HCT116 (cell line): ENCODE data around the gene CAPN10. TPM values are rescaled to one million over a fixed set of nuclear protein-coding genes. Genes with fewer than 3 reads are reported as not detected.

Experiments used
- ATAC-seq: fragments of 200-7000 bp; cut with Tn5 transposase; 2 replicates; pipeline ENCODE4 v1.9.1; 2020; ENCODE audit warnings: mild to moderate bottlenecking, moderate library complexity
- BruUV-seq: library from RNA; stranded (reverse); fragments of 400-500 nt; replicated peaks from 2 replicates; lab custom pipeline; 2021; lab: Mats Ljungman, UMichigan
- CTCF ChIA-PET: fragments of 300-600 bp; sonication (Branson Sonifier 250); formaldehyde crosslinking; loops from one replicate; lab custom pipeline; 2021; ENCODE audit warnings: antibody characterized with exemption; lab: Charles Lee
- POLR2A ChIA-PET: fragments of 300-600, 350-600 bp; sonication (Branson Sonifier 250); formaldehyde crosslinking; loops from one replicate; lab custom pipeline; 2021; ENCODE audit warnings: antibody characterized with exemption; lab: Charles Lee
- RAD21 ChIA-PET, 2 experiments: fragments of 300-600 bp; sonication (Branson Sonifier 250); formaldehyde crosslinking; loops; one replicate each; lab custom pipeline; 2023; ENCODE audit warnings: low total read pairs in 2 of 2; ENCODE audit not compliant: uncharacterized antibody in 2 of 2, unreplicated experiment in 2 of 2, low non-redundant PET in 1 of 2; lab: Charles Lee
- DNase-seq: peaks from one replicate; pipeline ENCODE4 v3.0.0-alpha.2; 2010; ENCODE audit warnings: low read depth, low spot score
- H2AFZ ChIP-seq: fragments of 200-600 bp; shearing (Covaris generic), sonication (generic); 2 replicates; pipeline ENCODE4 v1.6.1; 2017; ENCODE audit warnings: low read depth, mixed run types, mixed read lengths, antibody characterized with exemption, low read length; ENCODE audit not compliant: poor library complexity, severe bottlenecking
- H3K27ac ChIP-seq: 2 replicates; pipeline ENCODE4 v1.5.1; 2012; ENCODE audit warnings: low read depth, low read length
- H3K27me3 ChIP-seq: fragments of 200-600 bp; sonication (generic); 2 replicates; pipeline ENCODE4 v1.6.1; 2016; ENCODE audit warnings: mixed run types, low read length, mixed read lengths; ENCODE audit not compliant: insufficient read depth
- H3K36me3 ChIP-seq, 2 experiments: fragments of 200-500 bp in 1 of 2; fragments of 200-600 bp in 1 of 2; sonication (Bioruptor generic) in 1 of 2; sonication (generic) in 1 of 2; 2 replicates each; pipeline versions ENCODE4 v1.5.1 to v1.6.1; 2014 to 2016; ENCODE audit warnings: low read length in 2 of 2, inconsistent platforms in 1 of 2, mixed read lengths in 1 of 2, mixed run types in 1 of 2; ENCODE audit not compliant: insufficient read depth in 2 of 2, control insufficient read depth in 1 of 2
- H3K4me1 ChIP-seq, 2 experiments: fragments of 200-600 bp in 1 of 2; sonication (generic) in 1 of 2; 2 replicates each; pipeline versions ENCODE4 v1.5.1 to v1.6.1; 2012 to 2017; ENCODE audit warnings: low read length in 2 of 2, inconsistent platforms in 1 of 2, mild to moderate bottlenecking in 1 of 2, mixed read lengths in 1 of 2, mixed run types in 1 of 2, moderate library complexity in 1 of 2; ENCODE audit not compliant: insufficient read depth in 2 of 2, control insufficient read depth in 1 of 2
- H3K4me2 ChIP-seq: fragments of 200-600 bp; sonication (generic); 2 replicates; pipeline ENCODE4 v1.6.1; 2017; ENCODE audit warnings: mixed run types, low read length, mixed read lengths
- H3K4me3 ChIP-seq, 2 experiments: fragments of 200-600 bp in 1 of 2; sonication (generic) in 1 of 2; replicated peaks in 1 of 2; 2 replicates each; pipeline ENCODE4 v1.5.1; 2011 to 2016; ENCODE audit warnings: low read length in 2 of 2, control low read depth in 1 of 2, low read depth in 1 of 2, mild to moderate bottlenecking in 1 of 2, mixed read lengths in 1 of 2, mixed run types in 1 of 2
- H3K79me2 ChIP-seq: fragments of 200-600 bp; sonication (generic); 2 replicates; pipeline ENCODE4 v1.6.1; 2017; ENCODE audit warnings: mild to moderate bottlenecking, mixed run types, low read length, moderate library complexity, mixed read lengths; ENCODE audit not compliant: insufficient read depth
- H3K9ac ChIP-seq: fragments of 200-600 bp; sonication (generic); 2 replicates; pipeline ENCODE4 v1.6.1; 2016; ENCODE audit warnings: low read length, mixed read lengths
- H3K9me2 ChIP-seq: fragments of 200-600 bp; sonication (generic), shearing (Covaris generic); 2 replicates; pipeline ENCODE4 v1.6.1; 2017; ENCODE audit warnings: mixed run types, mild to moderate bottlenecking, moderate library complexity; ENCODE audit not compliant: insufficient read depth
- H3K9me3 ChIP-seq, 2 experiments: fragments of 200-500 bp in 1 of 2; fragments of 200-600 bp in 1 of 2; sonication (Bioruptor generic) in 1 of 2; sonication (generic) in 1 of 2; 2 replicates each; pipeline ENCODE4 v1.6.1; 2014 to 2017; ENCODE audit warnings: low read length in 2 of 2, mixed read lengths in 2 of 2, inconsistent platforms in 1 of 2, low read depth in 1 of 2, mild to moderate bottlenecking in 1 of 2, mixed run types in 1 of 2, moderate library complexity in 1 of 2; ENCODE audit not compliant: control insufficient read depth in 1 of 2, insufficient read depth in 1 of 2
- H4K20me1 ChIP-seq: fragments of 200-600 bp; sonication (generic), shearing (Covaris generic); 2 replicates; pipeline ENCODE4 v1.6.1; 2017; ENCODE audit warnings: mixed run types, mild to moderate bottlenecking, moderate library complexity; ENCODE audit not compliant: insufficient read depth
- ATF3 ChIP-seq: IDR thresholded peaks from 2 replicates; pipeline ENCODE4 v1.6.1; 2012
- EGR1 ChIP-seq: IDR thresholded peaks from 2 replicates; pipeline ENCODE4 v1.6.1; 2012; ENCODE audit warnings: low read depth
- MAX ChIP-seq: IDR thresholded peaks from 2 replicates; pipeline ENCODE4 v1.6.1; 2012
- REST ChIP-seq: IDR thresholded peaks from 2 replicates; pipeline ENCODE4 v1.6.1; 2012; ENCODE audit warnings: low read depth
- YY1 ChIP-seq: IDR thresholded peaks from 2 replicates; pipeline ENCODE4 v1.6.1; 2011; ENCODE audit warnings: low read length, low read depth, moderate library complexity, mild to moderate bottlenecking; ENCODE audit not compliant: insufficient replicate concordance; ENCODE audit errors: extremely low read depth
- ZNF274 ChIP-seq: fragments of 200-500 bp; sonication (Bioruptor generic); IDR thresholded peaks from 2 replicates; pipeline ENCODE4 v1.6.1; 2014; ENCODE audit warnings: mild to moderate bottlenecking, low read depth, low read length, inconsistent platforms
- intact Hi-C: fragments of 100-400 bp; cut with micrococcal nuclease; formaldehyde crosslinking; loops from 2 replicates; pipeline ENCODE4 v1.10.0; 2022
- total RNA-seq: library from RNA; stranded (reverse); gene quantifications from one replicate; pipeline ENCODE4 v1.2.1, GENCODE V29; 2021; ENCODE audit not compliant: unreplicated experiment

The CAPN10 gene
- total RNA-seq, 1 experiment from 2014 or later = 40.7 TPM

GRCh38 chr2:240593703-240594451, 7.3 kb downstream of the CAPN10 start:
- BruUV-seq = no TSS peak
- no peaks in the 10 kb centered on the region for H3K27me3 ChIP-seq
- H4K20me1 ChIP-seq = no peaks in the 10 kb centered on the region
- no peak overlapping the region for H3K4me2 ChIP-seq
- peaks cover 13% of the 10 kb centered on the region for H3K79me2 ChIP-seq
- no peak overlapping the region for H2AFZ ChIP-seq
- ChIA-PET CTCF (no interaction called here), POLR2A (no interaction called here), RAD21 (no interaction called here)
- peaks cover 3 to 9% of the 10 kb centered on the region in 2 experiments; a peak in 3 of 4 replicates for H3K36me3 ChIP-seq
- H3K9me3 ChIP-seq = no peaks in the 10 kb centered on the region
- no peak for ATAC-seq
- no peak overlapping the region for H3K4me3 ChIP-seq
- no peak for DNase-seq
- intact Hi-C loops = no loop called here
- H3K9ac ChIP-seq = no peak overlapping the region
- H3K4me1 ChIP-seq = no peaks in the 10 kb centered on the region
- no peak overlapping the region for H3K27ac ChIP-seq
- H3K9me2 ChIP-seq = no peaks in the 10 kb centered on the region
- TF ChIP-seq REST = no peak

- H3K9me2 ChIP-seq = no peaks in the 10 kb centered on the region
- H3K4me1 ChIP-seq = no peaks in the 10 kb centered on the region
- peaks cover 5% of the 10 kb centered on the region for H3K79me2 ChIP-seq
- no peak overlapping the region for H3K9ac ChIP-seq
- H3K4me2 ChIP-seq = no peak overlapping the region
- H2AFZ ChIP-seq = no peak overlapping the region
- POLR2A ChIA-PET = no interaction called here
- BruUV-seq = no TSS peak
- DNase-seq (no peak), ATAC-seq (no peak)
- intact Hi-C loops = no loop called here
- TF ChIP-seq EGR1 (no peak), ATF3 (no peak), MAX (no peak), YY1 (no peak), ZNF274 (no peak)
- no peaks in the 10 kb centered on the region for H3K9me3 ChIP-seq
- H3K27me3 ChIP-seq = no peaks in the 10 kb centered on the region
- no peak overlapping the region for H3K27ac ChIP-seq
- H3K36me3 ChIP-seq = peaks cover 3 to 6% of the 10 kb centered on the region in 2 experiments; a peak in 3 of 4 replicates
- no peak overlapping the region for H3K4me3 ChIP-seq
- H4K20me1 ChIP-seq = no peaks in the 10 kb centered on the region
- CTCF ChIA-PET = no interaction called here
- RAD21 ChIA-PET = no interaction called here
Observed at GRCh38 chr2:240594511-240595380, 8.2 kb downstream of the CAPN10 start.
